IPS DF 19.7 (cell line): ENCODE data around the gene CREB5.
"Not testable (repeated sequence)": the region's sequence is repeated elsewhere in the genome, so short reads cannot be mapped to it uniquely, and the experiment has no call there.

ENCODE experiments used
- DNase-seq: peaks from one replicate; pipeline ENCODE4 v3.0.0-alpha.2; 2013; ENCODE audit warnings: low read depth, low spot score

The CREB5 gene

GRCh38 chr7:28608237-28608656 lies 195.9 kb downstream of the CREB5 start:
- no peak for DNase-seq

GRCh38 chr7:28608731-28609130 lies 196.4 kb downstream of the CREB5 start:
- DNase-seq: no peak

GRCh38 chr7:28609608-28610007 lies 197.3 kb downstream of the CREB5 start:
- no peak for DNase-seq

GRCh38 chr7:28611399-28611897 lies 199.1 kb downstream of the CREB5 start:
- not testable (repeated sequence) for DNase-seq

GRCh38 chr7:28613262-28613661 lies 200.9 kb downstream of the CREB5 start:
- DNase-seq: no peak

- DNase-seq: peak; percentile 7
Observed at GRCh38 chr7:28615091-28615490, 202.8 kb downstream of the CREB5 start.

- DNase-seq: no peak
Observed at GRCh38 chr7:28617308-28617880, 205.1 kb downstream of the CREB5 start.

- no peak for DNase-seq
Observed at GRCh38 chr7:28618383-28618782, 206.1 kb downstream of the CREB5 start.

- no peak for DNase-seq
Observed at GRCh38 chr7:28619256-28619655, 206.9 kb downstream of the CREB5 start.

- DNase-seq: no peak
Observed at GRCh38 chr7:28621369-28621841, 209.1 kb downstream of the CREB5 start.

GRCh38 chr7:28623105-28623730 lies 210.9 kb downstream of the CREB5 start:
- no peak for DNase-seq

- DNase-seq: no peak
Observed at GRCh38 chr7:28623863-28624262, 211.5 kb downstream of the CREB5 start.

GRCh38 chr7:28625432-28625831 lies 213.1 kb downstream of the CREB5 start:
- DNase-seq: no peak

GRCh38 chr7:28626221-28626620 lies 213.9 kb downstream of the CREB5 start:
- DNase-seq: no peak

- DNase-seq: no peak
Observed at GRCh38 chr7:28626624-28627262, 214.4 kb downstream of the CREB5 start.

- no peak for DNase-seq
Observed at GRCh38 chr7:28627263-28627653, 214.9 kb downstream of the CREB5 start.

GRCh38 chr7:28627896-28628295 lies 215.6 kb downstream of the CREB5 start:
- DNase-seq: no peak

- DNase-seq: no peak
Observed at GRCh38 chr7:28629216-28629842, 217.0 kb downstream of the CREB5 start.

GRCh38 chr7:28630350-28630749 lies 218.0 kb downstream of the CREB5 start:
- DNase-seq: no peak

- no peak for DNase-seq
Observed at GRCh38 chr7:28631995-28632394, 219.7 kb downstream of the CREB5 start.

- no peak for DNase-seq
Observed at GRCh38 chr7:28638914-28639313, 226.6 kb downstream of the CREB5 start.

GRCh38 chr7:28640001-28640400 lies 227.7 kb downstream of the CREB5 start:
- DNase-seq: no peak
